ENCODE measurements around the gene ATP2B2.

GRCh38 chr3:10435850-10436249 is 69.5 kb downstream of the ATP2B2 start:
- no peak for TF ChIP-seq POLR2A (IDR thresholded peaks at IDR 0.05)
- TF ChIP-seq, protein P1, sequence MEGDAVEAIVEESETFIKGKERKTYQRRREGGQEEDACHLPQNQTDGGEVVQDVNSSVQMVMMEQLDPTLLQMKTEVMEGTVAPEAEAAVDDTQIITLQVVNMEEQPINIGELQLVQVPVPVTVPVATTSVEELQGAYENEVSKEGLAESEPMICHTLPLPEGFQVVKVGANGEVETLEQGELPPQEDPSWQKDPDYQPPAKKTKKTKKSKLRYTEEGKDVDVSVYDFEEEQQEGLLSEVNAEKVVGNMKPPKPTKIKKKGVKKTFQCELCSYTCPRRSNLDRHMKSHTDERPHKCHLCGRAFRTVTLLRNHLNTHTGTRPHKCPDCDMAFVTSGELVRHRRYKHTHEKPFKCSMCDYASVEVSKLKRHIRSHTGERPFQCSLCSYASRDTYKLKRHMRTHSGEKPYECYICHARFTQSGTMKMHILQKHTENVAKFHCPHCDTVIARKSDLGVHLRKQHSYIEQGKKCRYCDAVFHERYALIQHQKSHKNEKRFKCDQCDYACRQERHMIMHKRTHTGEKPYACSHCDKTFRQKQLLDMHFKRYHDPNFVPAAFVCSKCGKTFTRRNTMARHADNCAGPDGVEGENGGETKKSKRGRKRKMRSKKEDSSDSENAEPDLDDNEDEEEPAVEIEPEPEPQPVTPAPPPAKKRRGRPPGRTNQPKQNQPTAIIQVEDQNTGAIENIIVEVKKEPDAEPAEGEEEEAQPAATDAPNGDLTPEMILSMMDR (IDR thresholded peaks at IDR 0.05), result no peak
- no peak for TF ChIP-seq POLR2AphosphoS5 (IDR thresholded peaks at IDR 0.05)
- no peak for TF ChIP-seq EP300 (IDR thresholded peaks at IDR 0.05; ENCODE audit: low read depth)

All from transverse colon (tissue), 4 donors.